HG02938 (cell line): Measurements from ENCODE around the gene SYDE1.
A peak's percentile ranks its signal among the peaks of the same experiment; 100 is the strongest.

ENCODE experiments used
- ATAC-seq: cut with Tn5 transposase; IDR thresholded peaks from one replicate; pipeline ENCODE4 v1.9.1; 2021; ENCODE audit warnings: mild to moderate bottlenecking, moderate library complexity; ENCODE audit not compliant: unreplicated experiment

SYDE1 gene

GRCh38 chr19:15123900-15124299 lies 16.7 kb downstream of the SYDE1 start:
- ATAC-seq, result no peak

- ATAC-seq, result no peak
Measured at GRCh38 chr19:15124572-15125231, 17.5 kb downstream of the SYDE1 start.

- ATAC-seq, result peak; percentile 82
Measured at GRCh38 chr19:15125232-15126067, 18.2 kb downstream of the SYDE1 start.

- no peak for ATAC-seq
Measured at GRCh38 chr19:15126131-15126910, 19.1 kb downstream of the SYDE1 start.

GRCh38 chr19:15128162-15128770 lies 21.1 kb downstream of the SYDE1 start:
- no peak for ATAC-seq

- no peak for ATAC-seq
Measured at GRCh38 chr19:15129856-15130585, 22.8 kb downstream of the SYDE1 start.

- no peak for ATAC-seq
Measured at GRCh38 chr19:15136234-15136954, 29.2 kb downstream of the SYDE1 start.

GRCh38 chr19:15137777-15138176 lies 30.6 kb downstream of the SYDE1 start:
- ATAC-seq, result no peak

- no peak for ATAC-seq
Measured at GRCh38 chr19:15138427-15138826, 31.2 kb downstream of the SYDE1 start.

- ATAC-seq, result no peak
Measured at GRCh38 chr19:15141143-15141542, 33.9 kb downstream of the SYDE1 start.

- no peak for ATAC-seq
Measured at GRCh38 chr19:15142313-15142712, 35.1 kb downstream of the SYDE1 start.

GRCh38 chr19:15144046-15144646 lies 36.9 kb downstream of the SYDE1 start:
- ATAC-seq, result no peak

- no peak for ATAC-seq
Measured at GRCh38 chr19:15147090-15147489, 39.9 kb downstream of the SYDE1 start.

- ATAC-seq, result no peak
Measured at GRCh38 chr19:15149737-15150136, 42.5 kb downstream of the SYDE1 start.

GRCh38 chr19:15154002-15154612 lies 46.9 kb downstream of the SYDE1 start:
- ATAC-seq, result no peak

- no peak for ATAC-seq
Measured at GRCh38 chr19:15155296-15155695, 48.1 kb downstream of the SYDE1 start.

- ATAC-seq, result no peak
Measured at GRCh38 chr19:15156391-15156790, 49.2 kb downstream of the SYDE1 start.

- ATAC-seq, result no peak
Measured at GRCh38 chr19:15159251-15159650, 52.0 kb downstream of the SYDE1 start.
